Loucy (cell line): Measurements from ENCODE around the gene CCBE1.

ENCODE experiments used
- EZH2phosphoT487 ChIP-seq: fragments of 200-600 bp; IDR thresholded peaks from 2 replicates; pipeline ENCODE4 v1.6.1; 2018; ENCODE audit warnings: antibody characterized with exemption, mild to moderate bottlenecking, moderate library complexity, borderline replicate concordance
- TF ChIP-seq, protein P1 (sequence below): fragments of 200-600 bp; sonication (generic); conservative IDR thresholded peaks from 2 replicates; pipeline ENCODE4 v1.5.1; 2014; ENCODE audit warnings: mild to moderate bottlenecking, antibody characterized with exemption, low read length

DNA sequence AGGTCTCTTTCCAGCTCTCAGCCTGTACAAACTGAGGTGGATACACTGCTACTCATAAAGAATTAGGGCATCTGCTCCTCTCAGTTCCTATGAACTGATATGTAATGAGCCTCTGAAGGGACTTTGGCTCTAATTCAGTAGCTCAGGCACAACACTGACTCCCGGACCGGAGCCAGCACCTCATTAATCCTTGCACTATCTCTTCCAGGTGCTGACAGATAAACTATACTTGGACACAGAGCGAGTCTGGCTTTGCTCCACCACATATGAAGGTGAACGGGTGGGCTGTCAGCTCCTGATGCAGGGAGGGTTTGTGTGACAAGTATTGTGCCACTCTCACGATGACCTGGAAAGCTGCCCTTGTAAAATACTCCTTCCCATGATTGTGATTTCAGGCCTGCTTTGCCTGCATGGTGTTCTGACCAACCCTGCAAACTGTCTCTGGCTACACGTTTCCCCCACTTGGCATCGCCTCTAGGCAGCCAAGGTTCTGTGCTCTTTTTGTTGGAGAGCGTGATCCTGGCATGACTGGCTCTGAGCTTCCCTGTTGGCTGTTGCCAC, 226.6 kb downstream of the CCBE1 start:
- TF ChIP-seq, protein P1, sequence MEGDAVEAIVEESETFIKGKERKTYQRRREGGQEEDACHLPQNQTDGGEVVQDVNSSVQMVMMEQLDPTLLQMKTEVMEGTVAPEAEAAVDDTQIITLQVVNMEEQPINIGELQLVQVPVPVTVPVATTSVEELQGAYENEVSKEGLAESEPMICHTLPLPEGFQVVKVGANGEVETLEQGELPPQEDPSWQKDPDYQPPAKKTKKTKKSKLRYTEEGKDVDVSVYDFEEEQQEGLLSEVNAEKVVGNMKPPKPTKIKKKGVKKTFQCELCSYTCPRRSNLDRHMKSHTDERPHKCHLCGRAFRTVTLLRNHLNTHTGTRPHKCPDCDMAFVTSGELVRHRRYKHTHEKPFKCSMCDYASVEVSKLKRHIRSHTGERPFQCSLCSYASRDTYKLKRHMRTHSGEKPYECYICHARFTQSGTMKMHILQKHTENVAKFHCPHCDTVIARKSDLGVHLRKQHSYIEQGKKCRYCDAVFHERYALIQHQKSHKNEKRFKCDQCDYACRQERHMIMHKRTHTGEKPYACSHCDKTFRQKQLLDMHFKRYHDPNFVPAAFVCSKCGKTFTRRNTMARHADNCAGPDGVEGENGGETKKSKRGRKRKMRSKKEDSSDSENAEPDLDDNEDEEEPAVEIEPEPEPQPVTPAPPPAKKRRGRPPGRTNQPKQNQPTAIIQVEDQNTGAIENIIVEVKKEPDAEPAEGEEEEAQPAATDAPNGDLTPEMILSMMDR, result no peak
- TF ChIP-seq EZH2phosphoT487, result no peak
